GM10266 (cell line): ENCODE data around the gene USP2.

Source experiments
- DNase-seq: peaks from one replicate; pipeline ENCODE4 v3.0.0; 2012; ENCODE audit errors: extremely low spot score
- TF ChIP-seq, protein P1 (sequence below): IDR thresholded peaks from 2 replicates; pipeline ENCODE4 v1.5.1; 2012; ENCODE audit warnings: mild to moderate bottlenecking, low read depth; ENCODE audit not compliant: control insufficient read depth, insufficient read depth; ENCODE audit errors: missing control alignments

Gene USP2

GRCh38 chr11:119418759-119419158 is 37.3 kb upstream of the USP2 start:
- DNase-seq, result no peak
- TF ChIP-seq, protein P1, sequence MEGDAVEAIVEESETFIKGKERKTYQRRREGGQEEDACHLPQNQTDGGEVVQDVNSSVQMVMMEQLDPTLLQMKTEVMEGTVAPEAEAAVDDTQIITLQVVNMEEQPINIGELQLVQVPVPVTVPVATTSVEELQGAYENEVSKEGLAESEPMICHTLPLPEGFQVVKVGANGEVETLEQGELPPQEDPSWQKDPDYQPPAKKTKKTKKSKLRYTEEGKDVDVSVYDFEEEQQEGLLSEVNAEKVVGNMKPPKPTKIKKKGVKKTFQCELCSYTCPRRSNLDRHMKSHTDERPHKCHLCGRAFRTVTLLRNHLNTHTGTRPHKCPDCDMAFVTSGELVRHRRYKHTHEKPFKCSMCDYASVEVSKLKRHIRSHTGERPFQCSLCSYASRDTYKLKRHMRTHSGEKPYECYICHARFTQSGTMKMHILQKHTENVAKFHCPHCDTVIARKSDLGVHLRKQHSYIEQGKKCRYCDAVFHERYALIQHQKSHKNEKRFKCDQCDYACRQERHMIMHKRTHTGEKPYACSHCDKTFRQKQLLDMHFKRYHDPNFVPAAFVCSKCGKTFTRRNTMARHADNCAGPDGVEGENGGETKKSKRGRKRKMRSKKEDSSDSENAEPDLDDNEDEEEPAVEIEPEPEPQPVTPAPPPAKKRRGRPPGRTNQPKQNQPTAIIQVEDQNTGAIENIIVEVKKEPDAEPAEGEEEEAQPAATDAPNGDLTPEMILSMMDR, result no peak

DNA sequence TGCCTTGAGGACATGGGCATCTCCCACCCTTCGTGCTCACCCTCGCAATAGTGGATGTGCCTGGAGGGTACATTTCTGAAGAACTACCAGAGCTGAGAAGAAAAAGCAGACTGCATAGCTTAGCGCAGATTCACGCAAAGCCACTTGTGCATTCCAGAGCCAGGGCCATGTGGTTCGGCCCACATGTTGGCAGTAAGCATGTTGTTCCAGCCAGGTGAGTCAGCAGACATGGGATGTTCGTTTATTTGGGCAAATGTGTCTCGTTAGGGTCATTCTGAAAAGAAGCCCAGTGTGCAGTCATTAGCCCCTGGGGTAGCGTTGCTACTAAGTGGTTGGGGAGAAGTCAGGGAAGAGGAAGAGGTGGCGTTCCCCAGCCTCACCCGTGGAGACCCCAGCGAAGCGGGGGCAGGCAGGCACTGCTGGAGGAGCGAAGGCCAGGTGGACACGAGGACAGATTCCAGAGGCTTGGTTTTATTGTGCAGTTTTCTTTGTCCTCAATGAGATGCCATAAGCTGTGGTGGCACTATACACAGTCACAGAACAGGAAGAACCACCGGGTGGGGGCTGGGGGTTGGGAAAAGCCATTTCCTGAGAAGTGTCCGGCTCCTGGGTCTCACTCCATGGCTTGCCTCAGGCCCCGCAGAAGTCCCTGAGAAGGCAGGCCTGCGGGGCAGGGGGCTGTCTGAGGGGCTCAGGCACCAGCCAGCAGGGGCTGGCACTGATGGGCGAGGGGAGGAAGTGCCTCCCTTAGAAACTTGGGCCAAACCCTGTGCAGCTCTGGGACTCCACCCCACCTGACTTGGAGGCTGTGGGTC is 36.4 kb upstream of the USP2 start:
- DNase-seq, result no peak
- TF ChIP-seq, protein P1, result no peak

GRCh38 chr11:119416606-119417580 is 35.4 kb upstream of the USP2 start:
- TF ChIP-seq, protein P1, result no peak
- DNase-seq, result no peak

GRCh38 chr11:119415966-119416365 is 34.5 kb upstream of the USP2 start:
- TF ChIP-seq, protein P1, result no peak
- DNase-seq, result no peak

DNA sequence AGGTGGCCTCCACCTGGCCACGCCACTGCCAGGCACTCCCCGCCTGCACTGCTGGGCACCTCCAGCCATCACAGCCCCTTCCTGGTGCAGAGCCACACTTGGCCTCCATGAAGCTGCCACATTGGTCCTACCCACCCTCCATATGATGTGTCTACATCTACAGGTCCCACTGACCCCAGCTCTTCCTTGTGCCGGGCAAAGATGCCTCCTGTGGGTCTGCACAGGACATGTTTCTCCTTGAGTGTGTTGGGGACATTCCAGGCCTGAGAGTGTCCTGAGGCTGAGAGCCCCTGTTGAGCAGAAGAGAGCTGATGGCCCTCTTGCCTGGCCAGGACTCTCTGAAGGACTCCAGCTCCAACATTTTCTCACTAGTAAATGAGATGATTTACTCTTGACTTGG is 34.0 kb upstream of the USP2 start:
- TF ChIP-seq, protein P1, result no peak
- no peak for DNase-seq

GRCh38 chr11:119414734-119415133 is 33.2 kb upstream of the USP2 start:
- DNase-seq, result no peak
- TF ChIP-seq, protein P1, result no peak
